ENCODE measurements around the gene ZFP30.
"Not testable (repeated sequence)": the region's sequence is repeated elsewhere in the genome, so short reads cannot be mapped to it uniquely, and the experiment has no call there.

ZFP30 gene

GRCh38 chr19:37655301-37655688 lies at the start of gene ZFP30:
Gene ZFP30, minus strand, starts transcription at chr19:37655465. Its CDS starts 7,643 bp downstream, at chr19:37647822.
- DNase-seq (ENCODE audit: low spot score) = peak; percentile 93

GRCh38 chr19:37699057-37699456 lies 43.8 kb upstream of the ZFP30 start:
- DNase-seq (ENCODE audit: low spot score) = no peak

- DNase-seq (ENCODE audit: low spot score) = no peak
These were observed 43.0 kb upstream of the ZFP30 start for GRCh38 chr19:37698216-37698615.

GRCh38 chr19:37695144-37695899 lies 40.1 kb upstream of the ZFP30 start:
- DNase-seq (ENCODE audit: low spot score) = no peak

GRCh38 chr19:37692956-37693620 lies 37.8 kb upstream of the ZFP30 start:
- no peak for DNase-seq (ENCODE audit: low spot score)

GRCh38 chr19:37691881-37692504 lies 36.7 kb upstream of the ZFP30 start:
- DNase-seq (ENCODE audit: low spot score) = peak; percentile 93

GRCh38 chr19:37683520-37683919 lies 28.3 kb upstream of the ZFP30 start:
- no peak for DNase-seq (ENCODE audit: low spot score)

- no peak for DNase-seq (ENCODE audit: low spot score)
These were observed 14.2 kb upstream of the ZFP30 start for GRCh38 chr19:37669450-37669914.

GRCh38 chr19:37657157-37657556 lies 1.9 kb upstream of the ZFP30 start:
- not testable (repeated sequence) for DNase-seq (ENCODE audit: low spot score)

- DNase-seq (ENCODE audit: low spot score) = peak; percentile 91
These were observed 565 bp upstream of the ZFP30 start for GRCh38 chr19:37655689-37656371.

- DNase-seq (ENCODE audit: low spot score) = peak; percentile 60
These were observed 500 bp downstream of the ZFP30 start for GRCh38 chr19:37654629-37655300.

GRCh38 chr19:37654118-37654517 lies 1.1 kb downstream of the ZFP30 start:
- DNase-seq (ENCODE audit: low spot score) = no peak

GRCh38 chr19:37635076-37636056 lies 19.9 kb downstream of the ZFP30 start:
- no peak for DNase-seq (ENCODE audit: low spot score)

GRCh38 chr19:37594982-37595382 lies 60.3 kb downstream of the ZFP30 start:
- DNase-seq (ENCODE audit: low spot score) = peak; percentile 68

- DNase-seq (ENCODE audit: low spot score) = peak; percentile 92
These were observed 60.8 kb downstream of the ZFP30 start, which contains the start of the genes ZNF540 and ZNF571 for GRCh38 chr19:37594304-37594981. Gene ZNF540, plus strand, starts transcription at chr19:37594876. Its CDS starts 3,572 bp downstream, at chr19:37598448. Gene ZNF571, minus strand, starts transcription at chr19:37594792. Its CDS starts 8,116 bp downstream, at chr19:37586676.

GRCh38 chr19:37593996-37594303 lies 61.3 kb downstream of the ZFP30 start:
- no peak for DNase-seq (ENCODE audit: low spot score)

GRCh38 chr19:37583340-37583739 lies 71.9 kb downstream of the ZFP30 start:
- no peak for DNase-seq (ENCODE audit: low spot score)

GRCh38 chr19:37572203-37572602 lies 83.1 kb downstream of the ZFP30 start:
- DNase-seq (ENCODE audit: low spot score) = no peak

GRCh38 chr19:37565370-37565669 lies 89.9 kb downstream of the ZFP30 start:
- DNase-seq (ENCODE audit: low spot score) = no peak

Measured in D341Med (cell line).